Keratinocyte (primary cell): ENCODE measurements around the gene EPHX1.

Source experiments
- CTCF ChIP-seq, 3 experiments: IDR thresholded peaks in 1 of 3; conservative IDR thresholded peaks in 1 of 3; optimal IDR thresholded peaks in 1 of 3; 2 replicates in 2 of 3; 3 replicates in 1 of 3; pipeline versions ENCODE3 to v1.5.1; 2011; ENCODE audit warnings: low read length in 3 of 3, mild to moderate bottlenecking in 3 of 3, moderate library complexity in 2 of 3, control low read depth in 1 of 3, inconsistent platforms in 1 of 3; ENCODE audit not compliant: insufficient read depth in 2 of 3; ENCODE audit errors: extremely low read depth in 1 of 3
- EZH2 ChIP-seq: IDR thresholded peaks from one replicate; pipeline ENCODE4 v1.6.1; 2012; ENCODE audit warnings: inconsistent platforms, mild to moderate bottlenecking, low read length, moderate library complexity

GRCh38 chr1:225877580-225877979 is 67.7 kb downstream of the EPHX1 start:
- TF ChIP-seq CTCF (optimal IDR thresholded peaks at IDR 0.05 in 1 of 3, IDR thresholded peaks at IDR 0.05 in 1 of 3, conservative IDR thresholded peaks at IDR 0.05 in 1 of 3; ENCODE audit: extremely low read depth in 1 of 3, insufficient read depth in 2 of 3, low read length in 3 of 3) (peak; percentile 35 to 63 (median 59)), EZH2 (no peak)
